AG09319 (cell line): ENCODE results near the gene CBX2.

Source experiments
- DNase-seq: peaks from one replicate; pipeline ENCODE4 v3.0.0-alpha.2; 2010; ENCODE audit warnings: low read depth; ENCODE audit errors: extremely low read depth
- TF ChIP-seq, protein P1 (sequence below): IDR thresholded peaks from 2 replicates; pipeline ENCODE4 v1.5.1; 2011; ENCODE audit warnings: low read depth, mild to moderate bottlenecking, inconsistent platforms, low read length, moderate library complexity

CBX2 gene

DNA sequence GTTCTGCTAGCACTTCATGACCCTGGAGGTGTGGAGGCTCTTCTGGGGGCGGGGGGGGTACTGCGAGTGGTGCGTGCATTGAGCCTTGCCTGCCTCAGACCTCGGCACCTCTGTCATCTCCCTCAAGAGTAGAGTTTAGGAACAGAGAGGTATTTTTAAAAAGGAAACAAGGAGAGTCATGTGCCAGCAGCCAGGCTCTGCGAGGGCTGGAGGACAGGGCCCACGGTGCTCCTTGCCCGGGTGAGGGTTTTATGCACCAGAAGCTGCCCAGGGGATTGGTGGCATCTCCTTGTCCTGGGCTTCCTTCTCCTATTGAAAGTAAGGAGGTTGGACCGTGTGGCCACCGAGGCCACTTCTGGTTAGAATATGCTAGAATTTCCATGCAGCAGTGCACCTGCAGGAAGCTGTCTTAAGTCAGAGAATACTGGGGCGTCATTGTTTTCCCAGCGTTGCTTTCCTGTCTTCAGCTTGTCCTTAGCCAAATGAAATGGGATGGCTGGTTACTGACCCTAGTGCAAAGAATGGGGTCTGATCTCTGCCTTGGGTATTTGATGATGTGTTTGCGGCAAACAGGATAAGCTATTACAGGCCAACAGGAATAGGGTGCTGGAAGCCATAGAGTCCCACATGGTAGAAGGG is 3.2 kb downstream of the CBX2 start:
- no peak for DNase-seq
- TF ChIP-seq, protein P1, sequence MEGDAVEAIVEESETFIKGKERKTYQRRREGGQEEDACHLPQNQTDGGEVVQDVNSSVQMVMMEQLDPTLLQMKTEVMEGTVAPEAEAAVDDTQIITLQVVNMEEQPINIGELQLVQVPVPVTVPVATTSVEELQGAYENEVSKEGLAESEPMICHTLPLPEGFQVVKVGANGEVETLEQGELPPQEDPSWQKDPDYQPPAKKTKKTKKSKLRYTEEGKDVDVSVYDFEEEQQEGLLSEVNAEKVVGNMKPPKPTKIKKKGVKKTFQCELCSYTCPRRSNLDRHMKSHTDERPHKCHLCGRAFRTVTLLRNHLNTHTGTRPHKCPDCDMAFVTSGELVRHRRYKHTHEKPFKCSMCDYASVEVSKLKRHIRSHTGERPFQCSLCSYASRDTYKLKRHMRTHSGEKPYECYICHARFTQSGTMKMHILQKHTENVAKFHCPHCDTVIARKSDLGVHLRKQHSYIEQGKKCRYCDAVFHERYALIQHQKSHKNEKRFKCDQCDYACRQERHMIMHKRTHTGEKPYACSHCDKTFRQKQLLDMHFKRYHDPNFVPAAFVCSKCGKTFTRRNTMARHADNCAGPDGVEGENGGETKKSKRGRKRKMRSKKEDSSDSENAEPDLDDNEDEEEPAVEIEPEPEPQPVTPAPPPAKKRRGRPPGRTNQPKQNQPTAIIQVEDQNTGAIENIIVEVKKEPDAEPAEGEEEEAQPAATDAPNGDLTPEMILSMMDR, result no peak

GRCh38 chr17:79781736-79782575 is 4.0 kb downstream of the CBX2 start:
- TF ChIP-seq, protein P1, result no peak
- no peak for DNase-seq

DNA sequence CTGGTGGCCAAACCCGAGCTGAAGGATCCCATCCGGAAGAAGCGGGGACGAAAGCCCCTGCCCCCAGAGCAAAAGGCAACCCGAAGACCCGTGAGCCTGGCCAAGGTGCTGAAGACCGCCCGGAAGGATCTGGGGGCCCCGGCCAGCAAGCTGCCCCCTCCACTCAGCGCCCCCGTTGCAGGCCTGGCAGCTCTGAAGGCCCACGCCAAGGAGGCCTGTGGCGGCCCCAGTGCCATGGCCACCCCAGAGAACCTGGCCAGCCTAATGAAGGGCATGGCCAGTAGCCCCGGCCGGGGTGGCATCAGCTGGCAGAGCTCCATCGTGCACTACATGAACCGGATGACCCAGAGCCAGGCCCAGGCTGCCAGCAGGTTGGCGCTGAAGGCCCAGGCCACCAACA is 5.9 kb downstream of the CBX2 start:
- no peak for DNase-seq
- TF ChIP-seq, protein P1, result no peak

- TF ChIP-seq, protein P1, result no peak
- no peak for DNase-seq
Observed at GRCh38 chr17:79784353-79785016, 6.5 kb downstream of the CBX2 start.

DNA sequence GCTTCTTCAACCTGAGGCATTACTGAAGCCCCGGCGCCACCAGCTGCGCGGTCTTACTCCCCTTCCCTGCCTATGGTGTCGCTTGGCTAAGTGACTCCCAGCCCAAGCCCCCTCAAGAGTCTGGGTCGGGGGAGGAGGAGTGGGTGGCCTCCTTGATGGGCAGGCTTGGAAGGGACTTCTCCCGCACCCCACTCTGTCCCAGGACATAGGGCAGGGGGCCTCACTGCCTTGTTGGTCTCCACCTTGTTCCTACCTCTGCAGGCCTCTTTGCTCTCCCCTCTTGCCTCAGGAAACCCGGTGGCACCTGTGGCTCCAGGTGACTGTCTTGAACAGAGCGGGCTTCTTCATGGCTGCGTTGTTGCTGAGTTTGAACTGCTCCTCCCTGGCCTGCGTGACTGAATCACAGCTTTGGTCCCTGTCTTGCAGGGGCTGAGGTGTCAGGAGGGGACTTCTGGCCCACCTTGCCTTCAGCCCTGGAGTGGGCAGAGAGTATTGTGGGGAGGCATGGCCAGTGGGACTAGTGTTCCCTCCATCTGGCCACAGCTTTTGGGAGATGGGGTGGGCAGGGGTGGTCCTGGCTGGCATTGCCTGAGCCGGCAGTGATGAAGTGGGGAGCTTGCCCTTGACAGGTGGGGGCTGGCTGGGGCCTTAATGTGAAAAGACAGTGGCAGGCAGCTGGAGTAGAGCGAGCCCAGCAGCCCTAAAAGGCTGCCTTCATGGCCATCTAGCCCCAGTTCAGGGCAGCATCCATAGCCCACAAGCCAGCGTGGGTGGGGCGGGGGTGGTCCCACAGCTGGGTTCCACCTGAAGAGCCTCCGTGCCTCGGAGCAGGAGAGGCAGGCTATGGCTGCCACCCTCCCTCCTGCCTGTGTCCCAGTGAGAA is 7.3 kb downstream of the CBX2 start:
- TF ChIP-seq, protein P1, result no peak
- DNase-seq, result no peak

GRCh38 chr17:79785900-79786810 is 8.2 kb downstream of the CBX2 start:
- TF ChIP-seq, protein P1, result no peak
- DNase-seq, result no peak
